CD4-positive, alpha-beta memory T cell (primary cell): ENCODE data around the gene SLAIN1. TPM values are rescaled to one million over a fixed set of nuclear protein-coding genes. Genes with fewer than 3 reads are reported as not detected.
A peak's percentile ranks its signal among the peaks of the same experiment; 100 is the strongest.

Experiments
- CTCF ChIA-PET: fragments of 350-600 bp; sonication (Branson Sonifier 250); formaldehyde crosslinking; loops from one replicate; lab custom pipeline; 2021; ENCODE audit warnings: inconsistent platforms; ENCODE audit not compliant: partially characterized antibody; lab: Charles Lee
- POLR2A ChIA-PET: fragments of 350-600 bp; sonication (Branson Sonifier 250); formaldehyde crosslinking; loops from one replicate; lab custom pipeline; 2021; ENCODE audit not compliant: partially characterized antibody; lab: Charles Lee
- DNase-seq, 5 donors: peaks; one replicate each; pipeline versions ENCODE4 v3.0.0 to v3.0.0-alpha.2; 2020 to 2022; ENCODE audit warnings: mixed read lengths in 1 of 5
- H3K27ac ChIP-seq: one replicate; pipeline ENCODE4 v1.7.0; 2013; ENCODE audit warnings: low read depth, low read length
- H3K27me3 ChIP-seq: 2 replicates; pipeline ENCODE4 v1.7.0; 2013; ENCODE audit warnings: mild to moderate bottlenecking, low read length, moderate library complexity; ENCODE audit not compliant: insufficient read depth
- H3K36me3 ChIP-seq: 2 replicates; pipeline ENCODE4 v1.7.0; 2013; ENCODE audit warnings: mild to moderate bottlenecking, low read length, moderate library complexity; ENCODE audit not compliant: insufficient read depth
- H3K4me1 ChIP-seq: 2 replicates; pipeline ENCODE4 v1.7.0; 2013; ENCODE audit warnings: mild to moderate bottlenecking, low read length, moderate library complexity; ENCODE audit not compliant: insufficient read depth
- H3K4me3 ChIP-seq, 2 donors: one replicate each; pipeline ENCODE4 v1.7.0; 2013; ENCODE audit warnings: low read length in 2 of 2, mild to moderate bottlenecking in 1 of 2
- H3K9me3 ChIP-seq, 2 donors: one replicate each; pipeline ENCODE4 v1.7.0; 2013; ENCODE audit warnings: low read length in 2 of 2, control low read depth in 1 of 2; ENCODE audit not compliant: control insufficient read depth in 1 of 2
- H3K27ac Mint-ChIP-seq, 7 donors: one replicate each; pipeline ENCODE4 v1.8.0; 2020 to 2021; ENCODE audit warnings: mixed read lengths in 7 of 7, mild to moderate bottlenecking in 6 of 7, inconsistent platforms in 3 of 7, moderate library complexity in 3 of 7
- H3K27me3 Mint-ChIP-seq, 2 donors: one replicate each; pipeline ENCODE4 v1.8.0; 2020 to 2021; ENCODE audit warnings: mixed read lengths in 2 of 2
- H3K36me3 Mint-ChIP-seq, 2 donors: one replicate each; pipeline ENCODE4 v1.8.0; 2020 to 2021; ENCODE audit warnings: mixed read lengths in 2 of 2, inconsistent platforms in 1 of 2, mild to moderate bottlenecking in 1 of 2
- H3K4me1 Mint-ChIP-seq, 4 donors: one replicate each; pipeline ENCODE4 v1.8.0; 2020 to 2021; ENCODE audit warnings: mixed read lengths in 4 of 4, mild to moderate bottlenecking in 1 of 4
- H3K4me3 Mint-ChIP-seq, 8 donors: one replicate each; pipeline ENCODE4 v1.8.0; 2020 to 2021; ENCODE audit warnings: mixed read lengths in 8 of 8, mild to moderate bottlenecking in 7 of 8, moderate library complexity in 6 of 8, inconsistent platforms in 3 of 8
- H3K9me3 Mint-ChIP-seq, 8 donors: one replicate each; pipeline ENCODE4 v1.8.0; 2020 to 2021; ENCODE audit warnings: mixed read lengths in 8 of 8, mild to moderate bottlenecking in 5 of 8, inconsistent platforms in 3 of 8, moderate library complexity in 1 of 8
- intact Hi-C: fragments of 100-400 bp; cut with micrococcal nuclease; formaldehyde crosslinking; loops from one replicate; pipeline ENCODE4 v1.15.1; 2023
- polyA plus RNA-seq, 2 donors: library from polyadenylated mRNA; unstranded; fragments of 300-500 nt; fragmentation: Illumina TruSeq; gene quantifications; one replicate each; pipeline ENCODE4 v1.2.3, GENCODE V29; 2021
- total RNA-seq, 2 experiments: library from RNA; stranded (reverse); gene quantifications; one replicate each; pipeline ENCODE4 v1.2.3, GENCODE V29; 2021

SLAIN1 gene
- total and polyA plus RNA-seq, 4 experiments from 2014 or later, result 39.3 to 58.9 (median 52.4) TPM

- peaks cover 35 to 44% of the 10 kb centered on the region in 2 donors for H3K36me3 Mint-ChIP-seq
- H3K4me3 Mint-ChIP-seq, result no peak overlapping the region
- ChIA-PET CTCF (interaction anchor here (0.9 to 9.1 kb wide), 6 partner anchors 20 to 256 kb away, joined by 3 to 130 read pairs (median 5); partner anchors contain the start of gene SLAIN1), POLR2A (no interaction called here)
- H3K27ac ChIP-seq, result no peak overlapping the region
- H3K9me3 Mint-ChIP-seq, result no peaks in the 10 kb centered on the region
- H3K27me3 ChIP-seq, result no peaks in the 10 kb centered on the region
- no peaks in the 10 kb centered on the region for H3K9me3 ChIP-seq
- intact Hi-C loops, result loop anchor here (2.0 kb wide), 1 partner anchor 51 kb away; no protein-coding TSS in a partner anchor
- H3K27ac Mint-ChIP-seq, result peak overlapping the region in 6 of 7 donors; percentile 1 to 73 (median 44)
- no peaks in the 10 kb centered on the region for H3K27me3 Mint-ChIP-seq
- peaks cover 13% of the 10 kb centered on the region for H3K36me3 ChIP-seq
- DNase-seq, result peak in 1 of 5 donors; percentile 15
- peaks cover 5% of the 10 kb centered on the region for H3K4me1 ChIP-seq
- no peak overlapping the region for H3K4me3 ChIP-seq
- H3K4me1 Mint-ChIP-seq, result peaks cover 15 to 22% (median 18%) of the 10 kb centered on the region in 4 donors
Observed at GRCh38 chr13:77749344-77749880, 51.9 kb downstream of the SLAIN1 start.

- peak overlapping the region in 2 of 7 donors; percentile 12 to 43 for H3K27ac Mint-ChIP-seq
- Histone ChIP-seq H3K36me3 (peaks cover 10% of the 10 kb centered on the region), H3K4me1 (peaks cover 5% of the 10 kb centered on the region), H3K27ac (no peak overlapping the region), H3K27me3 (no peaks in the 10 kb centered on the region), H3K4me3 (no peak overlapping the region), H3K9me3 (no peaks in the 10 kb centered on the region)
- ChIA-PET POLR2A (no interaction called here), CTCF (interaction anchor here (0.7 to 9.1 kb wide), 18 partner anchors 8 to 379 kb away, joined by 3 to 130 read pairs (median 4); no protein-coding TSS in a partner anchor)
- H3K4me1 Mint-ChIP-seq, result peaks cover 12 to 17% (median 14%) of the 10 kb centered on the region in 4 donors
- H3K4me3 Mint-ChIP-seq, result no peak overlapping the region
- no peaks in the 10 kb centered on the region for H3K27me3 Mint-ChIP-seq
- H3K36me3 Mint-ChIP-seq, result peaks cover 34 to 39% of the 10 kb centered on the region in 2 donors
- intact Hi-C loops, result loop anchor here (1.0 kb wide), 3 partner anchors 158 to 273 kb away; no protein-coding TSS in a partner anchor
- peak; percentile 52 to 61 (median 58) for DNase-seq
- H3K9me3 Mint-ChIP-seq, result no peaks in the 10 kb centered on the region
Observed at GRCh38 chr13:77751513-77752456, 54.3 kb downstream of the SLAIN1 start.

- H3K4me1 Mint-ChIP-seq, result peaks cover 11 to 17% (median 14%) of the 10 kb centered on the region in 4 donors
- Histone ChIP-seq H3K4me3 (no peak overlapping the region), H3K4me1 (peaks cover 5% of the 10 kb centered on the region), H3K36me3 (peaks cover 10% of the 10 kb centered on the region), H3K27me3 (no peaks in the 10 kb centered on the region), H3K27ac (no peak overlapping the region), H3K9me3 (no peaks in the 10 kb centered on the region)
- no peak overlapping the region for H3K4me3 Mint-ChIP-seq
- no peaks in the 10 kb centered on the region for H3K27me3 Mint-ChIP-seq
- peaks cover 35 to 39% of the 10 kb centered on the region in 2 donors for H3K36me3 Mint-ChIP-seq
- CTCF ChIA-PET, result interaction anchor here (0.6 to 9.1 kb wide), 17 partner anchors 9 to 378 kb away, joined by 3 to 130 read pairs (median 4); no protein-coding TSS in a partner anchor
- DNase-seq, result no peak
- intact Hi-C loops, result loop anchor here (1.0 kb wide), 3 partner anchors 159 to 274 kb away; no protein-coding TSS in a partner anchor
- H3K9me3 Mint-ChIP-seq, result no peaks in the 10 kb centered on the region
- no peak overlapping the region for H3K27ac Mint-ChIP-seq
- POLR2A ChIA-PET, result no interaction called here
Observed at GRCh38 chr13:77752512-77753069, 55.1 kb downstream of the SLAIN1 start.

GRCh38 chr13:77760893-77761292 lies 63.4 kb downstream of the SLAIN1 start:
- POLR2A ChIA-PET, result no interaction called here
- intact Hi-C loops, result no loop called here
- Mint-ChIP-seq H3K27ac (peak overlapping the region in 1 of 7 donors; percentile 60), H3K9me3 (peaks cover 0 to 1% (median 0%) of the 10 kb centered on the region in 8 donors), H3K4me1 (peaks cover 0 to 8% (median 4%) of the 10 kb centered on the region in 4 donors), H3K36me3 (peaks cover 73 to 80% of the 10 kb centered on the region in 2 donors), H3K4me3 (no peak overlapping the region), H3K27me3 (no peaks in the 10 kb centered on the region)
- no peaks in the 10 kb centered on the region for H3K9me3 ChIP-seq
- CTCF ChIA-PET, result interaction anchor here (1.0 to 1.4 kb wide), 3 partner anchors 8 to 361 kb away, joined by 3 to 4 read pairs (median 3); no protein-coding TSS in a partner anchor
- no peaks in the 10 kb centered on the region for H3K4me1 ChIP-seq
- H3K36me3 ChIP-seq, result peaks cover 16% of the 10 kb centered on the region
- no peak overlapping the region for H3K27ac ChIP-seq
- no peak for DNase-seq
- H3K27me3 ChIP-seq, result no peaks in the 10 kb centered on the region
- H3K4me3 ChIP-seq, result no peak overlapping the region

- H3K4me1 ChIP-seq, result no peaks in the 10 kb centered on the region
- H3K27ac Mint-ChIP-seq, result no peak overlapping the region
- peaks cover 5% of the 10 kb centered on the region for H3K36me3 ChIP-seq
- no peak for DNase-seq
- ChIA-PET POLR2A (no interaction called here), CTCF (interaction anchor here (0.8 kb wide), 1 partner anchor 15 kb away, joined by 3 read pairs; no protein-coding TSS in a partner anchor)
- peaks cover 0 to 4% (median 0%) of the 10 kb centered on the region in 8 donors for H3K9me3 Mint-ChIP-seq
- no peaks in the 10 kb centered on the region for H3K27me3 Mint-ChIP-seq
- no peak overlapping the region for H3K4me3 Mint-ChIP-seq
- no peaks in the 10 kb centered on the region for H3K27me3 ChIP-seq
- H3K27ac ChIP-seq, result no peak overlapping the region
- peaks cover 0 to 4% (median 0%) of the 10 kb centered on the region in 4 donors for H3K4me1 Mint-ChIP-seq
- H3K9me3 ChIP-seq, result no peaks in the 10 kb centered on the region
- intact Hi-C loops, result no loop called here
- no peak overlapping the region for H3K4me3 ChIP-seq
- peaks cover 45 to 75% of the 10 kb centered on the region in 2 donors for H3K36me3 Mint-ChIP-seq
Observed at GRCh38 chr13:77767413-77767812, 69.9 kb downstream of the SLAIN1 start.

- Histone ChIP-seq H3K36me3 (no peaks in the 10 kb centered on the region), H3K9me3 (no peaks in the 10 kb centered on the region), H3K27ac (no peak overlapping the region), H3K4me1 (no peaks in the 10 kb centered on the region), H3K27me3 (no peaks in the 10 kb centered on the region), H3K4me3 (no peak overlapping the region)
- intact Hi-C loops, result no loop called here
- Mint-ChIP-seq H3K27me3 (no peaks in the 10 kb centered on the region), H3K9me3 (peaks cover 0 to 2% (median 0%) of the 10 kb centered on the region in 8 donors), H3K4me1 (no peaks in the 10 kb centered on the region), H3K4me3 (no peak overlapping the region), H3K27ac (peak overlapping the region in 1 of 7 donors; percentile 15), H3K36me3 (peaks cover 2 to 13% of the 10 kb centered on the region in 2 donors)
- ChIA-PET POLR2A (no interaction called here), CTCF (interaction anchor here (1.2 to 1.6 kb wide), 3 partner anchors 8 to 21 kb away, joined by 3 to 6 read pairs (median 5); no protein-coding TSS in a partner anchor)
- DNase-seq, result no peak
Observed at GRCh38 chr13:77774181-77774580, 76.7 kb downstream of the SLAIN1 start.
